Urinary bladder (tissue), 4 donors: Measurements from ENCODE around the gene NCOA7. TPM values are rescaled to one million over a fixed set of nuclear protein-coding genes. Genes with fewer than 3 reads are reported as not detected.
"Not testable (repeated sequence)": the region's sequence is repeated elsewhere in the genome, so short reads cannot be mapped to it uniquely, and the experiment has no call there.

Experiments
- DNase-seq: peaks from one replicate; pipeline ENCODE4 v3.0.0-alpha.2; 2015; ENCODE audit errors: extremely low spot score
- H3K27ac ChIP-seq: one replicate; pipeline ENCODE4 v1.5.1; 2013; ENCODE audit warnings: low read depth, mild to moderate bottlenecking, moderate library complexity
- H3K36me3 ChIP-seq: one replicate; pipeline ENCODE4 v1.6.1; 2013; ENCODE audit warnings: mild to moderate bottlenecking, moderate library complexity; ENCODE audit not compliant: insufficient read depth
- H3K4me1 ChIP-seq: one replicate; pipeline ENCODE4 v1.6.1; 2013; ENCODE audit warnings: mild to moderate bottlenecking, moderate library complexity; ENCODE audit not compliant: insufficient read depth
- H3K4me3 ChIP-seq: one replicate; pipeline ENCODE4 v1.5.1; 2013; ENCODE audit warnings: low read depth, low read length
- WGBS: extraction: QIAGEN DNeasy Blood & Tissue Kit; methylation state at CpG from one replicate; pipeline ENCODE4 v1.1.7; 2013; 5-methylcytosine and 5-hydroxymethylcytosine counted together
- polyA plus RNA-seq: library from polyadenylated mRNA; stranded (reverse); fragments of 200-250 nt; gene quantifications from one replicate; pipeline ENCODE4 v1.2.3, GENCODE V29; 2013
- small RNA-seq: library from RNA; depleted of rRNA; stranded (forward); fragments of <200 nt; gene quantifications from one replicate; pipeline ENCODE3, GENCODE V24; 2014
- total RNA-seq: library from RNA; depleted of rRNA; stranded (reverse); fragments of >200 nt; gene quantifications from one replicate; pipeline ENCODE4 v1.2.3, GENCODE V29; 2014
- donor health status: healthy with polysubstance abuse.
- donor health status: healthy.

Gene NCOA7
- total and polyA plus RNA-seq, 2 donors: 29.4 to 38.0 TPM

GRCh38 chr6:125966569-125966968 is 175.8 kb downstream of the NCOA7 start:
- WGBS: 96% methylated on average over 1 of the region's 1 CpG
- H3K36me3 ChIP-seq: peaks cover 5% of the 10 kb centered on the region
- no peak overlapping the region for H3K27ac ChIP-seq
- no peak for DNase-seq
- no peak overlapping the region for H3K4me3 ChIP-seq
- H3K4me1 ChIP-seq: no peaks in the 10 kb centered on the region

DNA sequence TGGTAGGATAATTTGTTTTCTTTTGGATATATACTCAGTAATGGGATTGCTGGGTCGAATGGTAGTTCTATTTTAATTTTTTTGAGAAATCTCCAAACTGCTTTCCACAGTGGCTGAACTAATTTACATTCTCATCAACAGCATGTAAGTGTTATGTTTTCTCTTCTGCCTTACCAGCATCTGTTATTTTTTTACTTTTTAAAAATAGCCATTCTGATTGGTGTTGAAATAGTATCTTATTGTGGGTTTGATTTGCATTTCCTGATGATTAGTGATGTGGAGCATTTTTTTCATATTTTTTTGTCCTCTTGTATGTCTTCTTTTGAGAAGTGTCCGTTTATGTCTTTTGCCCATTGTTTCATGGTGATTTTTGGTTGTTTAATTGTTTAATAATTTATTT is 177.7 kb downstream of the NCOA7 start:
- no peak overlapping the region for H3K27ac ChIP-seq
- no peaks in the 10 kb centered on the region for H3K4me1 ChIP-seq
- no peak for DNase-seq
- H3K4me3 ChIP-seq: no peak overlapping the region
- peaks cover 2% of the 10 kb centered on the region for H3K36me3 ChIP-seq
- WGBS: 90% methylated on average over 2 of the region's 2 CpGs

DNA sequence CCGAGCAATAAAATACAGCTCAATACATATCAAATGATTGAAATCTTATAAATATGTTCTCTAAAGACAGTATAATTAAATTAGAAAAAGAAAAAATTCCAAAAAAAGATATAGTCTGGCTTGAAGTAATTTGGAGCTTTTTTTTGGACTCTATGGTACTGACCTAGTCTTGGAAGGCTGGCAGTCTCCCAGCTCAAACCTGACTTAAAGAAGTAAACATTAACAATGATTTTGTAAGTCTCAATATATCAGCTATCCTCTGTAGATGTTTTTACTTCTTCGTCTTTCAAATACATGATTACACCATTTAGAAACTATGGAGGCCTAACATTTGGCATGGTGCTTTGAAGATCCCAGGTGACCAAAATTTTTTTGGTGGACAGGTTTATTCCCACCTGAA is 180.0 kb downstream of the NCOA7 start:
- Histone ChIP-seq H3K4me3 (no peak overlapping the region), H3K36me3 (peaks cover 3% of the 10 kb centered on the region), H3K27ac (no peak overlapping the region), H3K4me1 (no peaks in the 10 kb centered on the region)
- DNase-seq: no peak
- 0% methylated on average over 2 of the region's 2 CpGs for WGBS

DNA sequence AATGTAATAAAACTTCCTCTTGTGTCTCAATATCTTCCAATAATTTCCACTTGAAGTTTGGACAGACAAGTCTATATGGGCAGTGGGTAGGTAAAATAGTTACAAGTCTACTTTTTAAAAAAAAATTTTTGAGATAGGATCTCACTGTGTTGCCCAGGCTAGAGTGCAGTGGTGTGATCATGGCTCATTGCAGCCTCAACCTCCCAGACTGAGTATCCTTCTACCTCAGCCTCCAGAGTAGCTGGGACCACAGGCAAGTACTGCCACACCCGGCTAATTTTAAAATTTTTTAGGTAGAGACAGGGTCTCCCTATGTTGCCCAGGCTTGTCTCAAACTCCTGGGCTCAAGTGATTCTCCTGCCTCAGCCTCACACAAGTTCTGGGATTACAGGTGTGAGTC is 181.7 kb downstream of the NCOA7 start:
- H3K4me1 ChIP-seq, H3K4me3 ChIP-seq, DNase-seq, H3K36me3 ChIP-seq, H3K27ac ChIP-seq: not testable (repeated sequence)
- WGBS: 97% methylated on average over 1 of the region's 1 CpG

DNA sequence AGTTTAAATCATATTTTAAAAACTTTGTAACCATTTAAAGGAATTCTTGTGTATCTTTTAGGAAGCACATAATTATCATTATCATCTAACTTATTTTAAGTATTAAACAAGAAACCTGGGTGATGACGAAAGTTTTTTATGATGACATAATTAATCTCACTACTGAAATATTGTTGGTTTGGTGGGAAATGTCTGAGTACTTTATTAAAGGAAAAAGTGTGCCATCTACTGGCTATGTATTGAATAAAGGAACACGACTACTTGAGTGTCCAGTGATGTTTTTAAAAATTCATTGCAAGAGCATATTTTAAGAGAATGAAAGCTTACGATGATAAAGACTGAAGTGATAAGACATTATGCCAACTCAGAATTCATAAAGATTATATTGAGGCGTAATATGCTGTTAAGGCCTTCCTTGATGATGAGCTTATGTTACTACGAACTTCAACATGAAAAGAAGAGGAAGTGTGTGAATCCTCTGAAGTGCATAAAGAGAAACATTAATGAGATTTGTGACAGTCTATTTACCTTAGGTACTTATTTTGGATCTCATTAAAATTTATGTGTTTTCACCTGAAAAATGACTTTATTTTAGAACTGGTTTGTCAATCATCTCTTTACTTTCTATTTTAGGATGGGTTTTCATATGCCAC is 183.6 kb downstream of the NCOA7 start:
- H3K4me1 ChIP-seq: no peaks in the 10 kb centered on the region
- H3K4me3 ChIP-seq: no peak overlapping the region
- DNase-seq: no peak
- no peak overlapping the region for H3K27ac ChIP-seq
- peaks cover 1% of the 10 kb centered on the region for H3K36me3 ChIP-seq
- 31% methylated on average over 5 of the region's 5 CpGs for WGBS

GRCh38 chr6:125979101-125979500 is 188.3 kb downstream of the NCOA7 start:
- 79% methylated on average over 3 of the region's 3 CpGs for WGBS
- peaks cover 3% of the 10 kb centered on the region for H3K36me3 ChIP-seq
- no peak overlapping the region for H3K27ac ChIP-seq
- no peak for DNase-seq
- H3K4me3 ChIP-seq: no peak overlapping the region
- H3K4me1 ChIP-seq: no peaks in the 10 kb centered on the region

Small RNA genes within 50 kb of the gene (small RNA-seq; reads per million reads assigned to genes)
- not detected for gene RNA5SP216

Other genes starting within 250 kb of the NCOA7 start
- gene HEY2, start 41.3 kb upstream of the NCOA7 start, total RNA-seq: 5.6 TPM
- gene HEY2, start 41.3 kb upstream of the NCOA7 start, polyA plus RNA-seq: 3.0 TPM
- 44.8 TPM for gene HINT3, start 165.8 kb downstream of the NCOA7 start, total RNA-seq
- gene HINT3, start 165.8 kb downstream of the NCOA7 start, polyA plus RNA-seq: 25.5 TPM
- gene TRMT11, start 195.6 kb downstream of the NCOA7 start, total RNA-seq: 43.1 TPM
- 14.9 TPM for gene TRMT11, start 195.6 kb downstream of the NCOA7 start, polyA plus RNA-seq